Daoy (cell line): ENCODE data around the gene RASAL3. TPM values are rescaled to one million over a fixed set of nuclear protein-coding genes. Genes with fewer than 3 reads are reported as not detected.

Experiments
- DNase-seq: peaks from one replicate; pipeline ENCODE4 v3.0.0-alpha.2; 2015; ENCODE audit warnings: low read depth
- total RNA-seq: library from RNA; depleted of rRNA; stranded (reverse); fragments of >200 nt; shearing (Covaris generic); gene quantifications from 2 replicates; pipeline ENCODE4 v1.2.3, GENCODE V29; 2014

Gene RASAL3
- total RNA-seq, 1 experiment from 2014 or later: not detected

GRCh38 chr19:15436012-15436825 lies 28.1 kb downstream of the RASAL3 start:
- no peak for DNase-seq

- DNase-seq: no peak
Observed at GRCh38 chr19:15433519-15434069, 30.8 kb downstream of the RASAL3 start.

GRCh38 chr19:15432629-15433518 lies 31.5 kb downstream of the RASAL3 start:
- peak; percentile 96 for DNase-seq

- DNase-seq: no peak
Observed at GRCh38 chr19:15432018-15432494, 32.3 kb downstream of the RASAL3 start.

GRCh38 chr19:15431396-15432017 lies 32.8 kb downstream of the RASAL3 start:
- DNase-seq: no peak

GRCh38 chr19:15430526-15431120 lies 33.7 kb downstream of the RASAL3 start:
- no peak for DNase-seq

- no peak for DNase-seq
Observed at GRCh38 chr19:15429825-15430467, 34.4 kb downstream of the RASAL3 start.

GRCh38 chr19:15428956-15429824 lies 35.2 kb downstream of the RASAL3 start:
- no peak for DNase-seq

GRCh38 chr19:15427991-15428471 lies 36.3 kb downstream of the RASAL3 start:
- DNase-seq: no peak

- no peak for DNase-seq
Observed at GRCh38 chr19:15427350-15427700, 37.0 kb downstream of the RASAL3 start.

- no peak for DNase-seq
Observed at GRCh38 chr19:15426485-15427349, 37.6 kb downstream of the RASAL3 start.

- DNase-seq: no peak
Observed at GRCh38 chr19:15425321-15425950, 38.9 kb downstream of the RASAL3 start.

- DNase-seq: no peak
Observed at GRCh38 chr19:15424692-15425272, 39.6 kb downstream of the RASAL3 start.

- no peak for DNase-seq
Observed at GRCh38 chr19:15424121-15424520, 40.2 kb downstream of the RASAL3 start.

GRCh38 chr19:15423130-15423529 lies 41.2 kb downstream of the RASAL3 start:
- DNase-seq: no peak

GRCh38 chr19:15422296-15423075 lies 41.9 kb downstream of the RASAL3 start:
- no peak for DNase-seq

- no peak for DNase-seq
Observed at GRCh38 chr19:15421721-15422260, 42.6 kb downstream of the RASAL3 start.
